Activated CD8-positive, alpha-beta T cell treated with anti-CD3 and anti-CD28 coated beads for 36 hours (primary cell): ENCODE measurements around the gene KCNIP4. TPM values are rescaled to one million over a fixed set of nuclear protein-coding genes. Genes with fewer than 3 reads are reported as not detected.

Experiments
- ATAC-seq: fragments of 200-7000 bp; cut with Tn5 transposase; one replicate; pipeline ENCODE4 v1.10.0; 2021; ENCODE audit warnings: mild to moderate bottlenecking, moderate library complexity
- CTCF ChIA-PET: fragments of 350-600 bp; sonication (Branson Sonifier 250); formaldehyde crosslinking; loops from one replicate; lab custom pipeline; 2021; ENCODE audit warnings: antibody characterized with exemption; lab: Charles Lee
- POLR2A ChIA-PET: fragments of 350-600 bp; sonication (Branson Sonifier 250); formaldehyde crosslinking; loops from one replicate; lab custom pipeline; 2021; ENCODE audit warnings: antibody characterized with exemption; lab: Charles Lee
- DNase-seq: peaks from one replicate; pipeline ENCODE4 v3.0.0-alpha.2; 2020
- H3K27ac Mint-ChIP-seq: one replicate; pipeline ENCODE4 v1.8.0; 2021; ENCODE audit warnings: mild to moderate bottlenecking, mixed read lengths
- H3K27me3 Mint-ChIP-seq: one replicate; pipeline ENCODE4 v1.8.0; 2021; ENCODE audit warnings: mixed read lengths
- H3K36me3 Mint-ChIP-seq: one replicate; pipeline ENCODE4 v1.8.0; 2021; ENCODE audit warnings: low read depth, mixed read lengths
- H3K4me1 Mint-ChIP-seq: one replicate; pipeline ENCODE4 v1.8.0; 2021; ENCODE audit warnings: low read depth, mixed read lengths
- H3K4me3 Mint-ChIP-seq: one replicate; pipeline ENCODE4 v1.8.0; 2021; ENCODE audit warnings: mild to moderate bottlenecking, moderate library complexity, mixed read lengths
- H3K9me3 Mint-ChIP-seq: one replicate; pipeline ENCODE4 v1.8.0; 2021; ENCODE audit warnings: mixed read lengths
- CTCF ChIP-seq: fragments of 200-600 bp; IDR thresholded peaks from one replicate; pipeline ENCODE4 v1.8.0; 2022; ENCODE audit warnings: antibody characterized with exemption, mild to moderate bottlenecking
- intact Hi-C: fragments of 100-400 bp; cut with micrococcal nuclease; formaldehyde crosslinking; loops from one replicate; pipeline ENCODE4 v1.10.0; 2022
- total RNA-seq, 2 experiments: library from RNA; stranded (reverse); gene quantifications; one replicate each; pipeline ENCODE4 v1.2.3, GENCODE V29; 2021

The KCNIP4 gene
- total RNA-seq, 2 experiments from 2014 or later, result not detected

GRCh38 chr4:21678711-21679110 is 269.9 kb downstream of the KCNIP4 start:
- no peak for TF ChIP-seq CTCF
- Mint-ChIP-seq H3K36me3 (no peaks in the 10 kb centered on the region), H3K4me1 (no peaks in the 10 kb centered on the region), H3K27me3 (no peaks in the 10 kb centered on the region), H3K4me3 (no peak overlapping the region), H3K9me3 (peaks cover 8% of the 10 kb centered on the region), H3K27ac (no peak overlapping the region)
- intact Hi-C loops, result no loop called here
- ChIA-PET CTCF (no interaction called here), POLR2A (no interaction called here)
- DNase-seq (no peak), ATAC-seq (no peak)

GRCh38 chr4:21677173-21677572 is 271.4 kb downstream of the KCNIP4 start:
- DNase-seq, result no peak
- TF ChIP-seq CTCF, result no peak
- Mint-ChIP-seq H3K4me3 (no peak overlapping the region), H3K36me3 (no peaks in the 10 kb centered on the region), H3K4me1 (no peaks in the 10 kb centered on the region), H3K27ac (no peak overlapping the region), H3K9me3 (peaks cover 5% of the 10 kb centered on the region), H3K27me3 (no peaks in the 10 kb centered on the region)
- CTCF ChIA-PET, result no interaction called here
- intact Hi-C loops, result no loop called here
- POLR2A ChIA-PET, result no interaction called here
- no peak for ATAC-seq

- peaks cover 8% of the 10 kb centered on the region for H3K9me3 Mint-ChIP-seq
- ATAC-seq (no peak), DNase-seq (no peak)
- no peak for TF ChIP-seq CTCF
- H3K4me1 Mint-ChIP-seq, result no peaks in the 10 kb centered on the region
- no peak overlapping the region for H3K4me3 Mint-ChIP-seq
- H3K36me3 Mint-ChIP-seq, result no peaks in the 10 kb centered on the region
- intact Hi-C loops, result no loop called here
- H3K27ac Mint-ChIP-seq, result no peak overlapping the region
- CTCF ChIA-PET, result no interaction called here
- POLR2A ChIA-PET, result no interaction called here
- H3K27me3 Mint-ChIP-seq, result no peaks in the 10 kb centered on the region
Observed at GRCh38 chr4:21664355-21664754, 284.2 kb downstream of the KCNIP4 start.

GRCh38 chr4:21656832-21657231 is 291.7 kb downstream of the KCNIP4 start:
- H3K9me3 Mint-ChIP-seq, result no peaks in the 10 kb centered on the region
- H3K4me3 Mint-ChIP-seq, result no peak overlapping the region
- CTCF ChIA-PET, result no interaction called here
- no peaks in the 10 kb centered on the region for H3K27me3 Mint-ChIP-seq
- no peak for TF ChIP-seq CTCF
- no peak for ATAC-seq
- DNase-seq, result no peak
- POLR2A ChIA-PET, result no interaction called here
- intact Hi-C loops, result no loop called here
- no peak overlapping the region for H3K27ac Mint-ChIP-seq
- H3K4me1 Mint-ChIP-seq, result no peaks in the 10 kb centered on the region
- H3K36me3 Mint-ChIP-seq, result no peaks in the 10 kb centered on the region

- ATAC-seq, result no peak
- H3K4me3 Mint-ChIP-seq, result no peak overlapping the region
- H3K27me3 Mint-ChIP-seq, result no peaks in the 10 kb centered on the region
- H3K9me3 Mint-ChIP-seq, result no peaks in the 10 kb centered on the region
- H3K4me1 Mint-ChIP-seq, result no peaks in the 10 kb centered on the region
- CTCF ChIA-PET, result no interaction called here
- TF ChIP-seq CTCF, result no peak
- H3K36me3 Mint-ChIP-seq, result no peaks in the 10 kb centered on the region
- intact Hi-C loops, result no loop called here
- no peak overlapping the region for H3K27ac Mint-ChIP-seq
- POLR2A ChIA-PET, result no interaction called here
- DNase-seq, result no peak
Observed at GRCh38 chr4:21655031-21655430, 293.5 kb downstream of the KCNIP4 start.
